ENCODE data around the gene ANKS1B. TPM values are rescaled to one million over a fixed set of nuclear protein-coding genes. Genes with fewer than 3 reads are reported as not detected.

The ANKS1B gene
- polyA plus RNA-seq, 3 donors, result not detected

DNA sequence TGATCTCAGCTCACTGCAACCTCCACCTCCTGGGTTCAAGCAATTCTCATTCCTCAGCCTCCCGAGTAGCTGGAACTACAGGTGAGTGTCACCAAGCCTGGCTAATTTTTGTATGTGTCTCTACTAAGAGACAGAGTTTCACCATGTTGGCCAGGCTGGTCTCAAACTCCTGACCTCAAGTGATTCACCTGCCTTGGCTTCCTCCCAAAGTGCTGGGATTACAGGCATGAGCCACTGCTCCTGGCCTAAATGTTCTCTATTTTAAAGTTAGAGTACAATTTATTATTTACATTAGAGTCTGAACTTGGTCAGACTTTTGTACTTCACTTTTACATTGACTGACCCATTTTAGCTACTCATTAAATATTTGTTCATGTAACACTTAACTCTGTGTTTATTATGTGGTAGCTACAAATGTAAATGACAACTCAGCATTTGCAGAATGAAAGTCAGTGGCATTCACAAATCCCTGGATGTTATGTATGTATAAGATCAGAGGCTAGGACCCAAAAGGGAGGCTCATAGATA lies 930.1 kb downstream of the ANKS1B start:
- intact Hi-C loops (cut with micrococcal nuclease), result no loop called here
- H3K9me3 Mint-ChIP-seq, result peaks cover 0 to 4% (median 0%) of the 10 kb centered on the region in 7 donors

DNA sequence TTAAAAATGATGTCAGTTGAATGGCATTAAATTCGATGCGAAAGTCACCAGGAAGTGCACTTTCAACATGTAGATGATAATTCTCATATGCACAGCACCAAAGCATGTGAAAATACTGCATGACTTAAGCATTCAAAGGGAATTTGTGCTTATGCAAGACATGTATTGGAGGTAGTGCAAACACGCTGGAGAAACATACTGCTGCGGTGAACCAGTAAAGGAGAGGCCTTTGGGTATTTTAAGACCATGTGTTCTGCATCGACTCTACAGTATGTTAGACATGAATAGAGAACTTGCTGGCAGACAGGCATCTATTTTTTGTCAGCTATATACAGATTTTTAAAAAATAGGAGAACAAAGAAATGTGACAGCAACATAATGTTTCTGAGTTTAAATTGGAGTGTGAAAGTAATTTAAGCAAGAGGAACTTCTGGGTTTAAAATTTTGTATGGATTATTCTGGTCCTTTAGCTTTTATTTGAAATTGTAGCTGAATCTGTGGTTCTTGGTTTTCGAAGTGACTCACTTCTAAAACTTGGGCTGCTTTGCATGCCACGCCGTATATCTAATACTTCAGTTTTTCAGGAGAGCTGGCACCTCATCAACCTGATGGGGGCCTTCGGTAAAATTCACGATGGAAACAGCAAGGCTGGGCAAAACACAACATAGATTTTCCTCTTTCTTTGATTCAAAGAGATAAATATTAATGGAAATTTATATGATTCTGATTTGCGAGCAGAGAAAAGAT lies 930.9 kb downstream of the ANKS1B start:
- Histone ChIP-seq H2AFZ (ENCODE audit: insufficient read depth, low read depth, low read length, poor library complexity, severe bottlenecking) (no peak overlapping the region), H3K9me3 (replicated peaks in 1 of 2; ENCODE audit: control insufficient read depth in 1 of 2, insufficient read depth in 1 of 2, low read length in 2 of 2) (no peaks in the 10 kb centered on the region)

More for the DNA sequence above, 930.1 kb downstream of the ANKS1B start:
- Histone ChIP-seq H3K4me3 (replicated peaks in 1 of 3; ENCODE audit: low read depth in 2 of 3, low read length in 3 of 3) (no peak overlapping the region), H3K79me2 (ENCODE audit: insufficient read depth, low read length) (no peaks in the 10 kb centered on the region), H2AFZ (ENCODE audit: insufficient read depth, low read depth, low read length, poor library complexity, severe bottlenecking) (no peak overlapping the region), H3K27me3 (ENCODE audit: control insufficient read depth in 2 of 2, insufficient read depth in 2 of 2, low read length in 2 of 2) (no peaks in the 10 kb centered on the region), H3K9me3 (replicated peaks in 1 of 2; ENCODE audit: control insufficient read depth in 1 of 2, insufficient read depth in 1 of 2, low read length in 2 of 2) (no peaks in the 10 kb centered on the region), H3K27ac (ENCODE audit: low read depth in 1 of 2, low read length in 2 of 2) (no peak overlapping the region), H4K20me1 (ENCODE audit: insufficient read depth, low read length) (no peaks in the 10 kb centered on the region), H3K4me1 (ENCODE audit: control insufficient read depth in 1 of 2, insufficient read depth in 2 of 2, low read length in 2 of 2) (no peaks in the 10 kb centered on the region), H3K36me3 (replicated peaks in 1 of 2; ENCODE audit: control insufficient read depth in 1 of 2, insufficient read depth in 2 of 2, low read length in 2 of 2) (no peaks in the 10 kb centered on the region), H3K9ac (ENCODE audit: insufficient read depth, low read length, poor library complexity, severe bottlenecking) (no peak overlapping the region), H3K4me2 (replicated peaks; ENCODE audit: extremely low read depth, low read length, poor library complexity, severe bottlenecking) (no peak overlapping the region)
- Mint-ChIP-seq H3K27ac (no peak overlapping the region), H3K36me3 (no peaks in the 10 kb centered on the region), H3K27me3 (ENCODE audit: low read depth in 3 of 3) (peaks cover 0 to 4% (median 0%) of the 10 kb centered on the region in 3 donors), H3K4me3 (no peak overlapping the region), H3K4me1 (peaks cover 6% of the 10 kb centered on the region)
- DNase-seq, result no peak
- WGBS (ENCODE audit: insufficient coverage), result no CpG with 5 or more reads among the region's 1 CpG
- TF ChIP-seq, protein P1, sequence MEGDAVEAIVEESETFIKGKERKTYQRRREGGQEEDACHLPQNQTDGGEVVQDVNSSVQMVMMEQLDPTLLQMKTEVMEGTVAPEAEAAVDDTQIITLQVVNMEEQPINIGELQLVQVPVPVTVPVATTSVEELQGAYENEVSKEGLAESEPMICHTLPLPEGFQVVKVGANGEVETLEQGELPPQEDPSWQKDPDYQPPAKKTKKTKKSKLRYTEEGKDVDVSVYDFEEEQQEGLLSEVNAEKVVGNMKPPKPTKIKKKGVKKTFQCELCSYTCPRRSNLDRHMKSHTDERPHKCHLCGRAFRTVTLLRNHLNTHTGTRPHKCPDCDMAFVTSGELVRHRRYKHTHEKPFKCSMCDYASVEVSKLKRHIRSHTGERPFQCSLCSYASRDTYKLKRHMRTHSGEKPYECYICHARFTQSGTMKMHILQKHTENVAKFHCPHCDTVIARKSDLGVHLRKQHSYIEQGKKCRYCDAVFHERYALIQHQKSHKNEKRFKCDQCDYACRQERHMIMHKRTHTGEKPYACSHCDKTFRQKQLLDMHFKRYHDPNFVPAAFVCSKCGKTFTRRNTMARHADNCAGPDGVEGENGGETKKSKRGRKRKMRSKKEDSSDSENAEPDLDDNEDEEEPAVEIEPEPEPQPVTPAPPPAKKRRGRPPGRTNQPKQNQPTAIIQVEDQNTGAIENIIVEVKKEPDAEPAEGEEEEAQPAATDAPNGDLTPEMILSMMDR (IDR thresholded peaks at IDR 0.05), result no peak

More for the DNA sequence above, 930.9 kb downstream of the ANKS1B start:
- no peaks in the 10 kb centered on the region for H3K79me2 ChIP-seq (ENCODE audit: insufficient read depth, low read length)
- Mint-ChIP-seq H3K36me3 (no peaks in the 10 kb centered on the region), H3K4me3 (no peak overlapping the region), H3K4me1 (peaks cover 6% of the 10 kb centered on the region), H3K9me3 (peaks cover 0 to 4% (median 0%) of the 10 kb centered on the region in 7 donors), H3K27ac (no peak overlapping the region), H3K27me3 (ENCODE audit: low read depth in 3 of 3) (peaks cover 0 to 4% (median 0%) of the 10 kb centered on the region in 3 donors)
- WGBS (ENCODE audit: insufficient coverage), result 94% methylated on average over 5 of the region's 11 CpGs
- no peaks in the 10 kb centered on the region for H4K20me1 ChIP-seq (ENCODE audit: insufficient read depth, low read length)
- H3K27me3 ChIP-seq (ENCODE audit: control insufficient read depth in 2 of 2, insufficient read depth in 2 of 2, low read length in 2 of 2), result no peaks in the 10 kb centered on the region
- H3K4me2 ChIP-seq (replicated peaks; ENCODE audit: extremely low read depth, low read length, poor library complexity, severe bottlenecking), result no peak overlapping the region
- H3K4me1 ChIP-seq (ENCODE audit: control insufficient read depth in 1 of 2, insufficient read depth in 2 of 2, low read length in 2 of 2), result no peaks in the 10 kb centered on the region
- DNase-seq, result no peak
- intact Hi-C loops (cut with micrococcal nuclease), result no loop called here
- no peaks in the 10 kb centered on the region for H3K36me3 ChIP-seq (replicated peaks in 1 of 2; ENCODE audit: control insufficient read depth in 1 of 2, insufficient read depth in 2 of 2, low read length in 2 of 2)
- TF ChIP-seq, protein P1 (IDR thresholded peaks at IDR 0.05), result no peak
- H3K4me3 ChIP-seq (replicated peaks in 1 of 3; ENCODE audit: low read depth in 2 of 3, low read length in 3 of 3), result no peak overlapping the region
- H3K9ac ChIP-seq (ENCODE audit: insufficient read depth, low read length, poor library complexity, severe bottlenecking), result no peak overlapping the region
- no peak overlapping the region for H3K27ac ChIP-seq (ENCODE audit: low read depth in 1 of 2, low read length in 2 of 2)

Measured in CD14-positive monocyte (primary cell).